NCI-H2171 (cell line): ENCODE results near the gene SECISBP2L.
"Not testable (repeated sequence)": the region's sequence is repeated elsewhere in the genome, so short reads cannot be mapped to it uniquely, and the experiment has no call there.

Experiments used
- DNase-seq: peaks from one replicate; lab custom pipeline; 2025; lab: John Stamatoyannopoulos, UW

The SECISBP2L gene

GRCh38 chr15:48999314-48999713 lies 46.9 kb downstream of the SECISBP2L start:
- DNase-seq, result no peak

- DNase-seq, result no peak
Observed at GRCh38 chr15:48996276-48996675, 50.0 kb downstream of the SECISBP2L start.

DNA sequence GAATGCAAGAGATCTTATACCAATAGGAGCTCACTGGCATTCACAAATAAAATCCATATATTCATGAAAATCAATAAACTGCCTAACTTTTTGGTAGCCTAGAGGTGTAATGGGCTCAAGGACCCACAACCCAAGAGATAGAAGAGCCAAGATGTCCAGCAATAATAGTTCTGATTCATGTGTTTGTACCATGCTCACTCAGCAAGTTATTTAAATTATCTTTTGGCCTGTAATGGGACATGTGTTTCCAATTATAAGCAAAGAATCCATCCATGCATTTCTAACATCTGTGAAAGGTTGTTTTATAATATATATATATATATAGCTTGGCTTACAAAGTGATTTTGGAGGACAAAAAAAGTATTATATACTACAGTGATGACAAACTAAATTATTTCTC lies 52.9 kb downstream of the SECISBP2L start:
- DNase-seq, result no peak

DNA sequence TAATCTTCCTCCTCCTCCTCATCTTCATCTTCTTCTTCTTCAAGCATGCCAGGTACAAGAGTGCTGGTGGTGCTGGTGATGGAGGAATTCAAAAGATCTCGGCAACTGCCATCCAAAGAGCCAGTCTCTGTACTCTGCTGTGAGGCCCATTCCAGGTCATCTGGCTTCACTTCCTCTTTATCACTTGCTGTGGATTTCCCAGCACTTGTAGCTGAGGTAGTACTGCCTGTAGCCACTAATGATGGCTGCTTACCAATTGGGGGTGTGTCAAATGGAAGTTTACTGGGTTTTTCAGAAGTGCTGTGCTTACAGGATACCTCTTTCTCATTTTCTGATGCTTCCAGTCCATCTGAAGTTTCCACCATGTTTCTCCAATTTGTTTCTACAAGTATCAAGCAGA lies 53.7 kb downstream of the SECISBP2L start:
- no peak for DNase-seq

DNA sequence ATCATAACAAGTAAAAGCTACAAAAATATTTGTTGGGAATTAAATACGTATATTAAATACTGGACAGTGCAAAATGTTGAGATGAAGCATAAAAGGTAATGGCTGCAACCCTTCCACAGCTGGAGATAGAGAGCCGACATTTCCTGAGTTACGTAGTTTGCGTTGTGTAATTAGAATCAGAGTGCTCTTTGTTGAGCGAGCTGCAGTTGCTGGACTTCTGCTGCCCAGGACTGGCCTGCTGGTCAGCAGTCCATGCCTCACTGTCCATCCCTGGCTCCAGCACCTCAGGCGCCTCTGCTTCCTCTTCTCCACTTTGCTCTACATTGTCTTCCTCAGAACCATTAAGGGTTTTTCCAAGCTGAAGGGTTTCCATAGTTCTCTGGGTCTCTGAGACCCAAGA lies 54.1 kb downstream of the SECISBP2L start:
- DNase-seq, result no peak

- no peak for DNase-seq
Observed at GRCh38 chr15:48989170-48989569, 57.1 kb downstream of the SECISBP2L start.

DNA sequence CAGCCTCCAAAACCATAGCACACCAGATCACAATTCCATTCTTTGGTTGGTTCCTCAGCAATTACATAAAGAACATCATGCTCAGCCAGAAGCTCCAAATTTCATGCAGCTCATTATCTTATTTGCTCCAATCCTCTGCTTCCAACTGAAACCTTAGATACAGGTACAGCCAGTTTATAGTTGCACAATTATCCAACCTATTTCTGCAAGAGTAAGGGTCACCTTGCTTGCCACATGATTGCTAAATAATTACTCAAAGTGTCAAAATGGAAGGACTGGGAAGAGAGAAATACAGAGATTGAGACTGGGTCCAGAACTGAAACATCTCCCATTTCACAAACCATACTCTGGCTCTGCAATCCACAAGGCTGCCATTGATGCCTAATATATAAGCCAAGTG lies 59.1 kb downstream of the SECISBP2L start:
- no peak for DNase-seq

GRCh38 chr15:48986240-48986639 lies 60.0 kb downstream of the SECISBP2L start:
- DNase-seq, result no peak

- DNase-seq, result no peak
Observed at GRCh38 chr15:48985516-48985915, 60.7 kb downstream of the SECISBP2L start.

DNA sequence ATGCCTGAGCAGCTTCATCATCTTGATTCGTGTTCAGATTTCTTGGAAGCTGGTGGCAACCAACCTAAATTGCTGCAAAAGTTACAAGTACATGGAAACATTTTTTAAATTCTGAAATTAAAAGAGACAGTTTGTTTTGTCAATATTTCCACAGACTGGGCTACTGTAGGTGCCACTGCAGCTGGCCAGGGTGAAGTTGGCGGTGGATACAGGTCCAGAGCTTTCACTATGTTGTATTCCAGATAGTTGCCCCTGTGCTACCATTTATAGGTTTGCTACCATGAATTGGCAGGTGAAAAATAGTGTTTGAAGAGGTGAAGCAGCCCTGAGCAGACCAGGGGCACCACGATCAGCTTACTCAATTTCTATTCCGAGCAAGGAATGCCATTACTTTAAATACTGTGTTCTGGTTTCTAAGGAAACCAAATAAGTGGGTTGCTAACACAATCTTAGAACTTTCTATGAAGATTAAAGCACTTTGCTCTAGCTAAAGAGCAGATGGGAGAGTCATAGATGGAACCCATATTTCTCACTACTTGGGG lies 61.4 kb downstream of the SECISBP2L start:
- DNase-seq, result no peak

GRCh38 chr15:48984021-48984710 lies 62.1 kb downstream of the SECISBP2L start:
- DNase-seq, result no peak

DNA sequence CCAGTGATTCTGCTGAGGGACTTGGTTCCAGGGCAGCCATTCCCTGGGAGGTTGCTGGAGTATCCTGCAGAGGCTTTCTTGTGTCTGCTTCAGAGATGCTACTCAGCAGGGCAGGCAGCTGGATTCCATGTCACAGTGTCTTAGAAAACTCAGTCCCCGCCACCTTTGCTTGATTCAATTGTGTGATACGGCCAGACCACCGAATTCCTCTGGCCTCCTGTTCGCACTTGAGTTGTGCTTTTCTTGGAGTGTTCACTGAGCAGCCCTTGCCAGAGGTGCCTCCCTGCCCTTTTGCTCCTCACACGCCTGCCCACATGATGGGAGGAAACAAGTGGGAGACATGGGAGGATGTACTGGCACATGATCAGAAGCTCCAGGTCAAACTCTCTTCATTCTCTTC lies 62.9 kb downstream of the SECISBP2L start:
- DNase-seq, result no peak

DNA sequence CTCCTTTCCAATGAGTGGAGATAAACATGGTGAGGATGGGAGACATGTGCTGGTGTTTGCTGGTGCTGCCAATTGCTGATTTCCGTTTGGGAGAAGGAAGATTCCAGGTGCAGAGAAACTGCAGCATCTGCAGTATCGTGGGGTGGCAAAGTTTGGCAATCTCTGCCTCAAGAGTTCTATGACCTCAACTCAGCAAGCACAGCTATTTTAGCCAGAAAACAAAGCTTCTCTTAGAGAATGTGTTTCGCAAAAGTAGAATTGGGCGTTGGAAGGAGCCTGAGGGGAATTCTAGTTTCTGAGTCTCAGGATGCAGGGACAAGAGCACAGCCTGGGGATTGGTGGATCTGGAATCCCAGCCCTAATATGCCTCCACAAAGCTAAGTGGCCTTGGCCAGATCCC lies 64.3 kb downstream of the SECISBP2L start:
- no peak for DNase-seq

DNA sequence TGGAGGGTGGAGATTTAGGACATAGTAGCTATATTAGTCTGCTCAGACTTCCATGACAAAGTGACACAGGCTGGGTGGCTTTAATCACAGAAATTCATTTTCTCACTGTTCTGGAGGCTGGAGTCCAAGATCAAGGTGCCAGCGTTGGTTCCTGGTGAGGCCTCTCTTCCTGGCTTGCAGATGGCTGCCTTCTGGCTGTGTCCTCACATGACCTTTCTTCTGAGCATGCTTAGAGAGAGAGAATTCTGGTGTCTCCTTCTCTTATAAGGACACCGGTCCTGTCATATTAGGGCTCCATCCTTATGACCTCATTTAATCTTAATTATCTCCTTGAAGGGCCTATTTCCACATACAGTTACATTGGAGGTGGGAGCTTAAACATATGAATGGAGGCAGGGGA lies 67.6 kb downstream of the SECISBP2L start:
- DNase-seq, result no peak

- DNase-seq, result no peak
Observed at GRCh38 chr15:48976444-48977088, 69.7 kb downstream of the SECISBP2L start.

GRCh38 chr15:48975472-48976419 lies 70.5 kb downstream of the SECISBP2L start:
- DNase-seq, result peak; percentile 82

- DNase-seq, result no peak
Observed at GRCh38 chr15:48974882-48975281, 71.4 kb downstream of the SECISBP2L start.

GRCh38 chr15:48972750-48973503 lies 73.3 kb downstream of the SECISBP2L start:
- no peak for DNase-seq

- not testable (repeated sequence) for DNase-seq
Observed at GRCh38 chr15:48970926-48971325, 75.3 kb downstream of the SECISBP2L start.

DNA sequence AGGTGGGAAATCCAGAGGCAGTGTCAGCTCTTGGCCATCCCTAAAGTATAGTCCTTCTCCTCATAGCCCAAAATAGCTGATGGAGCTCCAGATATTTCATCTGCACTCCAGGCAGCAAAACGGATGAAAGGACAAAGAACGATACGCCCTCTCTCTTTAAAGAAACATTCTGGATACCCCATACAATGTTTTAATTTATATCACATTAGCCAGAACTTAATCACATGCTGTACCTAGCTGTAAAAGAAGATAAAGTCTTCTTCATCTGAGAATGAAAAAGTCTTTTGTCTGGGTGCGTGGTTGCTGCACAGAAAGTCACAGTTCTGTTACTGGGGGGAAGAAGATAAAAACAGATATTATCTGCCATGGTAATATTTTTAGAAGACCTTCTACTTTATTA lies 78.2 kb downstream of the SECISBP2L start:
- DNase-seq, result no peak

- DNase-seq, result no peak
Observed at GRCh38 chr15:48967336-48967735, 78.9 kb downstream of the SECISBP2L start.
